Activated B cell treated with CpG ODN at 0.5 μM for 24 hours (primary cell): ENCODE results near the gene ADCY5. TPM values are rescaled to one million over a fixed set of nuclear protein-coding genes. Genes with fewer than 3 reads are reported as not detected.

Experiments used
- ATAC-seq: fragments of 200-7000 bp; cut with Tn5 transposase; one replicate; pipeline ENCODE4 v1.10.0; 2021; ENCODE audit warnings: low read depth, mild to moderate bottlenecking, moderate library complexity
- CTCF ChIA-PET: fragments of 350-600 bp; sonication (Branson Sonifier 250); formaldehyde crosslinking; loops from one replicate; lab custom pipeline; 2021; ENCODE audit warnings: antibody characterized with exemption; lab: Charles Lee
- POLR2A ChIA-PET: fragments of 350-600 bp; sonication (Branson Sonifier 250); formaldehyde crosslinking; loops from one replicate; lab custom pipeline; 2021; ENCODE audit warnings: antibody characterized with exemption; lab: Charles Lee
- DNase-seq: peaks from one replicate; pipeline ENCODE4 v3.0.0; 2022
- H3K27ac Mint-ChIP-seq: one replicate; pipeline ENCODE4 v1.8.0; 2020; ENCODE audit warnings: mixed read lengths
- H3K27me3 Mint-ChIP-seq: one replicate; pipeline ENCODE4 v1.8.0; 2021; ENCODE audit warnings: mixed read lengths
- H3K36me3 Mint-ChIP-seq: one replicate; pipeline ENCODE4 v1.8.0; 2021; ENCODE audit warnings: low read depth, mixed read lengths
- H3K4me1 Mint-ChIP-seq: one replicate; pipeline ENCODE4 v1.8.0; 2021; ENCODE audit warnings: mixed read lengths
- H3K4me3 Mint-ChIP-seq: one replicate; pipeline ENCODE4 v1.8.0; 2020; ENCODE audit warnings: mild to moderate bottlenecking, mixed read lengths
- H3K9me3 Mint-ChIP-seq: one replicate; pipeline ENCODE4 v1.8.0; 2020; ENCODE audit warnings: mixed read lengths
- CTCF ChIP-seq: fragments of 200-600 bp; IDR thresholded peaks from one replicate; pipeline ENCODE4 v1.8.0; 2022; ENCODE audit warnings: antibody characterized with exemption, mild to moderate bottlenecking
- intact Hi-C: fragments of 100-400 bp; cut with micrococcal nuclease; formaldehyde crosslinking; loops from one replicate; pipeline ENCODE4 v1.15.1; 2024
- total RNA-seq: library from RNA; stranded (reverse); gene quantifications from 2 replicates; pipeline ENCODE4 v1.2.3, GENCODE V29; 2022

The ADCY5 gene
- total RNA-seq, 1 donor from 2014 or later, result not detected

- DNase-seq (no peak), ATAC-seq (no peak)
- intact Hi-C loops, result no loop called here
- H3K4me3 Mint-ChIP-seq, result no peak overlapping the region
- H3K36me3 Mint-ChIP-seq, result no peaks in the 10 kb centered on the region
- no peaks in the 10 kb centered on the region for H3K4me1 Mint-ChIP-seq
- H3K27me3 Mint-ChIP-seq, result peaks cover 30% of the 10 kb centered on the region
- CTCF ChIA-PET, result no interaction called here
- peaks cover 5% of the 10 kb centered on the region for H3K9me3 Mint-ChIP-seq
- no peak overlapping the region for H3K27ac Mint-ChIP-seq
- TF ChIP-seq CTCF, result no peak
- POLR2A ChIA-PET, result no interaction called here
Observed at GRCh38 chr3:123352134-123352554, 96.7 kb downstream of the ADCY5 start.

- ATAC-seq, result no peak
- Mint-ChIP-seq H3K27me3 (peaks cover 30% of the 10 kb centered on the region), H3K27ac (no peak overlapping the region), H3K4me3 (no peak overlapping the region), H3K36me3 (no peaks in the 10 kb centered on the region), H3K4me1 (no peaks in the 10 kb centered on the region), H3K9me3 (peaks cover 5% of the 10 kb centered on the region)
- ChIA-PET POLR2A (no interaction called here), CTCF (no interaction called here)
- no peak for DNase-seq
- intact Hi-C loops, result no loop called here
- TF ChIP-seq CTCF, result no peak
Observed at GRCh38 chr3:123351501-123351900, 97.4 kb downstream of the ADCY5 start.

- H3K9me3 Mint-ChIP-seq, result peaks cover 5% of the 10 kb centered on the region
- TF ChIP-seq CTCF, result no peak
- H3K4me1 Mint-ChIP-seq, result no peaks in the 10 kb centered on the region
- H3K27me3 Mint-ChIP-seq, result peaks cover 30% of the 10 kb centered on the region
- DNase-seq (no peak), ATAC-seq (no peak)
- intact Hi-C loops, result no loop called here
- ChIA-PET POLR2A (no interaction called here), CTCF (no interaction called here)
- no peaks in the 10 kb centered on the region for H3K36me3 Mint-ChIP-seq
- H3K27ac Mint-ChIP-seq, result no peak overlapping the region
- no peak overlapping the region for H3K4me3 Mint-ChIP-seq
Observed at GRCh38 chr3:123350971-123351370, 97.9 kb downstream of the ADCY5 start.

- DNase-seq (no peak), ATAC-seq (no peak)
- Mint-ChIP-seq H3K27me3 (peaks cover 28% of the 10 kb centered on the region), H3K27ac (no peak overlapping the region), H3K4me1 (no peaks in the 10 kb centered on the region), H3K36me3 (no peaks in the 10 kb centered on the region), H3K4me3 (no peak overlapping the region), H3K9me3 (peaks cover 3% of the 10 kb centered on the region)
- ChIA-PET POLR2A (no interaction called here), CTCF (interaction anchor here (1.0 kb wide), 1 partner anchor 97 kb away, joined by 3 read pairs; no protein-coding TSS in a partner anchor)
- intact Hi-C loops, result no loop called here
- no peak for TF ChIP-seq CTCF
Observed at GRCh38 chr3:123349566-123350435, 99.1 kb downstream of the ADCY5 start.

GRCh38 chr3:123349201-123349535 lies 99.7 kb downstream of the ADCY5 start:
- intact Hi-C loops, result no loop called here
- ATAC-seq, result no peak
- Mint-ChIP-seq H3K9me3 (no peaks in the 10 kb centered on the region), H3K4me3 (no peak overlapping the region), H3K4me1 (no peaks in the 10 kb centered on the region), H3K36me3 (no peaks in the 10 kb centered on the region), H3K27me3 (peaks cover 24% of the 10 kb centered on the region), H3K27ac (no peak overlapping the region)
- ChIA-PET CTCF (no interaction called here), POLR2A (no interaction called here)
- DNase-seq, result no peak
- TF ChIP-seq CTCF, result no peak
